ENCODE results near the gene RUSC2. TPM values are rescaled to one million over a fixed set of nuclear protein-coding genes. Genes with fewer than 3 reads are reported as not detected.
A peak's percentile ranks its signal among the peaks of the same experiment; 100 is the strongest.

The RUSC2 gene
- total RNA-seq, 4 donors from 2014 or later: 48.0 to 91.2 (median 73.8) TPM

DNA sequence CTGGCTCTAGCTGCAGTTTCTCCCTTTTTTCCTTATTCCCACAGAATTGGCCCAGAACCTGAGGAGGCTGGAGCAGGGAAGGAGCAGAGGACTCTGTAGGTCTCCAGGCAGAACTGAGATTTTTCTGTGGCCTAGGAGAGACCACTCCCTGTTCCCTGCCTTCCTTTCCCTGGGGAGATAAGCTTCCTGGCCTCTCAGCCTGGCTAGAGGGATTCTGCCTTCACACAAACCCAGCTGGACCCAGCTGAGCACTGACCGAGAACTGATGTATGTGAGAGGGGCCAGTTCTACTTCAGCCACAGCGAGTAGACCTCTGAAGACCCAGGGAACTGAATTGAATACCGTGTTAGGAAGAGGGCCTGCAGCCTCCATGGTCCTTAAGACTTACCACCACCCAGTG, 48.0 kb downstream of the RUSC2 start:
- WGBS: 41% methylated on average over 3 of the region's 3 CpGs
- H3K27me3 ChIP-seq: no peaks in the 10 kb centered on the region
- no peak for DNase-seq (ENCODE audit: extremely low spot score)
- H3K9me3 ChIP-seq: no peaks in the 10 kb centered on the region
- H3K4me3 ChIP-seq: peak overlapping the region; percentile 48 to 58 (median 52)
- peak overlapping the region; percentile 84 to 91 (median 85) for H3K27ac ChIP-seq (replicated peaks in 1 of 4)
- TF ChIP-seq POLR2AphosphoS5 (IDR thresholded peaks at IDR 0.05) (peak in 1 of 2 donors; percentile 24), CTCF (IDR thresholded peaks at IDR 0.05) (no peak), EP300 (IDR thresholded peaks at IDR 0.05) (no peak)
- no peaks in the 10 kb centered on the region for H3K36me3 ChIP-seq
- H3K4me1 ChIP-seq: peaks cover 37 to 86% (median 74%) of the 10 kb centered on the region in 4 donors
- intact Hi-C loops (cut with DNase I): no loop called here

GRCh38 chr9:35538361-35539234, 48.7 kb downstream of the RUSC2 start:
- WGBS: 18% methylated on average over 12 of the region's 18 CpGs
- peaks cover 42 to 87% (median 75%) of the 10 kb centered on the region in 4 donors for H3K4me1 ChIP-seq
- no peak for DNase-seq (ENCODE audit: extremely low spot score)

More at GRCh38 chr9:35538361-35539234, 48.7 kb downstream of the RUSC2 start:
- H3K27me3 ChIP-seq: no peaks in the 10 kb centered on the region
- no peaks in the 10 kb centered on the region for H3K36me3 ChIP-seq
- peak overlapping the region; percentile 48 to 58 (median 52) for H3K4me3 ChIP-seq
- no peaks in the 10 kb centered on the region for H3K9me3 ChIP-seq
- intact Hi-C loops (cut with DNase I): no loop called here
- peak overlapping the region; percentile 84 to 91 (median 85) for H3K27ac ChIP-seq (replicated peaks in 1 of 4)
- TF ChIP-seq POLR2A (IDR thresholded peaks at IDR 0.05; ENCODE audit: low read depth) (no peak), EP300 (IDR thresholded peaks at IDR 0.05) (no peak), POLR2AphosphoS5 (IDR thresholded peaks at IDR 0.05) (peak; percentile 86 to 87), CTCF (IDR thresholded peaks at IDR 0.05) (peak in 1 of 3 experiments; percentile 15)

Other genes starting within 250 kb of the RUSC2 start
- gene TESK1, start 115.2 kb downstream of the RUSC2 start, total RNA-seq: 10 to 100 TPM; 48.2 to 80.6 (median 63.4) TPM
- gene CD72, start 128.3 kb downstream of the RUSC2 start, total RNA-seq: 1 to 10 TPM in 2 of 4 donors, not detected in 2; 1.4 to 2.2 TPM
- under 1 TPM in 3 of 4 donors, not detected in 1; 0.40 to 0.83 (median 0.83) TPM for gene SIT1, start 160.8 kb downstream of the RUSC2 start, total RNA-seq
- 1,000 to 10,000 TPM; 1,899 to 6,162 (median 2,510) TPM for gene RMRP, start 167.9 kb downstream of the RUSC2 start, total RNA-seq
- 100 to 1,000 TPM in 2 of 4 donors, 10 to 100 TPM in 2; 68.4 to 117 (median 104) TPM for gene CCDC107, start 168.2 kb downstream of the RUSC2 start, total RNA-seq
- gene ARHGEF39, start 175.1 kb downstream of the RUSC2 start, total RNA-seq: 1 to 10 TPM; 1.3 to 3.3 (median 1.7) TPM
- 1 to 10 TPM in 1 of 4 donors, not detected in 3; 2.2 TPM for gene CA9, start 183.8 kb downstream of the RUSC2 start, total RNA-seq
- over 10,000 TPM in 3 of 4 donors, 1,000 to 10,000 TPM in 1; 8,856 to 14,576 (median 12,022) TPM for gene TPM2, start 199.8 kb downstream of the RUSC2 start, total RNA-seq
- gene TLN1, start 242.1 kb downstream of the RUSC2 start, total RNA-seq: 1,000 to 10,000 TPM in 3 of 4 donors, 100 to 1,000 TPM in 1; 934 to 1,435 (median 1,196) TPM
- 10 to 100 TPM; 65.6 to 97.3 (median 85.4) TPM for gene CREB3, start 242.6 kb downstream of the RUSC2 start, total RNA-seq